ENCODE results near the gene UCN3.

DNA sequence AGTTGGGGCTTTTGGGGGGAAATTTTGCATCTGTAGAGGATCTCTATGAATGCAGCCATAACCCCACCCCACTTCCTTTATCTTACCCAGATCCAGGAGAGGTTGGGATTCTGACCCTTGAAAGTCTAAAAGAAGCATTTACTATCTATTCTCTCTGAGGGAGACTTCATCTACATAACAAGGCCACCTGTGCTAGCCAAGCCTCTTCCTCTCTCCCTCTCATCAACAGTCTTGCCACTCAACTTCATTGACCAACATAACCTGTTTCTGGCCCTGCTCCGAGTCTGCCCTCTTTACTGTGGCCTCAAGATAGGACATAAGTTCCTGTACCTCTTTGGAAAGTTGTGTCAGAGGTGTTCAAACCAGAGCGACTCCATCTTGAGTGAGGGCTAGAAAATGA is 20.5 kb downstream of the UCN3 start:
- no peak for TF ChIP-seq CTCF (IDR thresholded peaks at IDR 0.05; ENCODE audit: poor library complexity)
- no peak for TF ChIP-seq EZH2 (IDR thresholded peaks at IDR 0.05; ENCODE audit: borderline replicate concordance)
- TF ChIP-seq EZH2phosphoT487 (IDR thresholded peaks at IDR 0.05; ENCODE audit: low read depth, severe bottlenecking, unreplicated experiment): no peak
